ENCODE results near the gene ASPRV1.

Gene ASPRV1

DNA sequence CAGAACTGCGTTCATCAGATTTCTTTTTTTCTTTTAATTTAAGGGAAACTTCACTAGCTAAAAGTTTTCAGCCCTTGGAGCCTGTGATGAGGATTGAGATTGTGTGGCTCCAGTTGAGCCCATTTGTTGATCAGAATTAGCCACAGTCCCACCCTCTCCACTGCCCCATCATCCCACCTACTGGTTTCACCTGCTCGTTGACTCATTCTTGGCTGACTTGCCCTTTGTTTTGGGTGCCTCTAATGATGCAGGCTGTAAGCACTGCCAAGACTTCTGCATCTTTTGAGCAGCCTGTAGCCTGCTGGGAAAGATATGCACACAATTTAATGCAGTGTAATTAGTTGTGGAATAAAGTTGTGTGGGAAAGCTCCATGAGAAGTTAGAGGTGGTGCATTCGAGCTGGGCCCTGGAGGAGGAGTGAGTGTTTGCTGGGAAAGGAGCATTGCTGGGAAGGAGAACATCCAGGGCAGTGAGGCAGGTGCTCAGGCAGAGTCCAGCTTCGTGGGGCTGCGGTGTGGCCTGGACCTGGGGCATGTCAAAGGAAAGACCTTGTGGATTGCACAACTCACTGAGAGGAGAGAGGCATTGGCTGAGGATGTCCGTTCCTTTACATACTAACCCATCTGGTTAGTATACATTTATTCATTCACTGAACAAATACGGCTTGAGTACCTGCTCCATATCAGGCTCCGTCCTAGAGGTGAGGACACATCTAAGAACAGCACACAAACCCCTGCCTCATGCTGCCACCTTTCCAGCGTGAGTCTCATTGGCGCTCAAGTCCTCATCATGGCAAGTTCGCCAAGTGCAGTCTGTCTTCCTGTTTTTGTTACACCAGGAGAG is 18.2 kb downstream of the ASPRV1 start:
- H3K4me3 ChIP-seq (ENCODE audit: low read length), result no peak overlapping the region
- TF ChIP-seq, protein P1, sequence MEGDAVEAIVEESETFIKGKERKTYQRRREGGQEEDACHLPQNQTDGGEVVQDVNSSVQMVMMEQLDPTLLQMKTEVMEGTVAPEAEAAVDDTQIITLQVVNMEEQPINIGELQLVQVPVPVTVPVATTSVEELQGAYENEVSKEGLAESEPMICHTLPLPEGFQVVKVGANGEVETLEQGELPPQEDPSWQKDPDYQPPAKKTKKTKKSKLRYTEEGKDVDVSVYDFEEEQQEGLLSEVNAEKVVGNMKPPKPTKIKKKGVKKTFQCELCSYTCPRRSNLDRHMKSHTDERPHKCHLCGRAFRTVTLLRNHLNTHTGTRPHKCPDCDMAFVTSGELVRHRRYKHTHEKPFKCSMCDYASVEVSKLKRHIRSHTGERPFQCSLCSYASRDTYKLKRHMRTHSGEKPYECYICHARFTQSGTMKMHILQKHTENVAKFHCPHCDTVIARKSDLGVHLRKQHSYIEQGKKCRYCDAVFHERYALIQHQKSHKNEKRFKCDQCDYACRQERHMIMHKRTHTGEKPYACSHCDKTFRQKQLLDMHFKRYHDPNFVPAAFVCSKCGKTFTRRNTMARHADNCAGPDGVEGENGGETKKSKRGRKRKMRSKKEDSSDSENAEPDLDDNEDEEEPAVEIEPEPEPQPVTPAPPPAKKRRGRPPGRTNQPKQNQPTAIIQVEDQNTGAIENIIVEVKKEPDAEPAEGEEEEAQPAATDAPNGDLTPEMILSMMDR (IDR thresholded peaks at IDR 0.05; ENCODE audit: insufficient read depth, low read depth, low read length, missing control alignments), result peak; percentile 4
- peak; percentile 72 for DNase-seq (ENCODE audit: low read depth)

DNA sequence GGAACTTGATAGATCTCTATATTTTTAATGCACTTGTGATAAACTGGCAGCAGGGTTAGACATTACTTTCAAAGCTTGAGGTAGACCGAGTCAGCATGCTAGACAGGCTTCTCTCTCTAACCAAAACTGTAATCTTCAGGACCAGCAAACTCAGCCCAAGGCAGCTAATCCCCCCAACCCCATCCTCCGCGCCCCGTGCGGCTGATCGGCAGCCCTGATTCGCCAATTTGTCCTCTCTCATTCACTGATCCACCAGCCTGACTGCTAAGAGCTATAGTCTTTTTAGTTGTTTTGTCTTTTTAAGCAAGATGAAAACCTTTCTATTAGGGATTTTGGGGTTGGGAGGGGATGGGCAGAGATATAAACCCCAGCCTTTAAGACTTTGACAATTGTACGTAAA is 20.7 kb downstream of the ASPRV1 start:
- no peak for DNase-seq (ENCODE audit: low read depth)
- TF ChIP-seq, protein P1 (IDR thresholded peaks at IDR 0.05; ENCODE audit: insufficient read depth, low read depth, low read length, missing control alignments), result no peak
- H3K4me3 ChIP-seq (ENCODE audit: low read length), result no peak overlapping the region

DNA sequence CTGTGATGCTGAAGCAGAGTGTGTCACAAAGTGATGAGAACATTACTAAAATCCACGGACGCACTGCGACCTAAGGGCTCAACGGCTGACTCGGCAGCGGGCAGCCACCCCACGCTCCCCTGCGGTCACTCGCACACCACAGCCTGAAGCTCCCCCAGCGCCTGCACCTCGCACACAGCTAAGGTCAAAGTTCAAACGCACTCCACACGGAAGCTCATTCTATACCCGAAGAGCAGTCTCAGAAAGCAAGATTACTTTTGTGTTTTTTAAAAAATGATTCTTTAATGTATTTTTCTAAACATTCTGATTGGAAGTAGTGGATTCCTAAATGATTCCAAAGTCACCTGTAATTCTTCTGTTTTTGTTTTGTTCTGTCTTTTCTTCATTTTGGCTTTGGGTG is 21.7 kb downstream of the ASPRV1 start:
- no peak overlapping the region for H3K4me3 ChIP-seq (ENCODE audit: low read length)
- DNase-seq (ENCODE audit: low read depth), result no peak
- TF ChIP-seq, protein P1 (IDR thresholded peaks at IDR 0.05; ENCODE audit: insufficient read depth, low read depth, low read length, missing control alignments), result no peak

DNA sequence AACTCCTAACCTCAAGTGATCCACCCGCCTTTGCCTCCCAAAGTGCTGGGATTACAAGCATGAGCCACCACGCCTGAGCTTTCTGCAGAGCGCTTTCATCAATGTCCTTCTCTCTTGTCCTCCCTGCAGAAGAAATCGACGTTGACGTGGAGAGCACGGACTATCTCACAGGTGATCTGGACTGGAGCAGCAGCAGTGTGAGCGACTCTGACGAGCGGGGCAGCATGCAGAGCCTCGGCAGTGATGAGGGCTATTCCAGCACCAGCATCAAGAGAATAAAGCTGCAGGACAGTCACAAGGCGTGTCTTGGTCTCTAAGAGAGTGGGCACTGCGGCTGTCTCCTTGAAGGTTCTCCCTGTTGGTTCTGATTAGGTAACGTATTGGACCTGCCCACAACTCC is 23.5 kb downstream of the ASPRV1 start:
- H3K4me3 ChIP-seq (ENCODE audit: low read length), result no peak overlapping the region
- DNase-seq (ENCODE audit: low read depth), result no peak
- TF ChIP-seq, protein P1 (IDR thresholded peaks at IDR 0.05; ENCODE audit: insufficient read depth, low read depth, low read length, missing control alignments), result no peak

DNA sequence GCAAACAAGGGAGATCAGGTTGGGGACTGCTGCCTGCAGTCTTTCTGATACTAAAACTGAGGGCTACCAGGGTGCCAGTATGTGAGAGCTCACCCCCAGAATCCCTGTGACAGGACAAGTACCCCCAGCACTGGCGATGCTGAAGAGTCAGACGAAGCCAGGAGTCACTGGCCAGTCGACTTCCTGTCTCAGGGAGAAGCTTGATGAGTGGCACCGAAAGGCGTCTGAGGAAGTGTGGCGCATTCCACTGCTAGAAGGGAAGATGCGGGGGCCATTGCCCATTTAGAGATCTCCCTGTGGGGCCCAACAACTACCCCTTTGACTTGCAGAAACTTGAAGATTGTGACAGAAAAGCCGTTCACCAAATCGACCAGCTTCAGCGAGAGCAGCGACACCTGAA is 24.5 kb downstream of the ASPRV1 start:
- TF ChIP-seq, protein P1 (IDR thresholded peaks at IDR 0.05; ENCODE audit: insufficient read depth, low read depth, low read length, missing control alignments), result no peak
- DNase-seq (ENCODE audit: low read depth), result no peak
- H3K4me3 ChIP-seq (ENCODE audit: low read length), result no peak overlapping the region

DNA sequence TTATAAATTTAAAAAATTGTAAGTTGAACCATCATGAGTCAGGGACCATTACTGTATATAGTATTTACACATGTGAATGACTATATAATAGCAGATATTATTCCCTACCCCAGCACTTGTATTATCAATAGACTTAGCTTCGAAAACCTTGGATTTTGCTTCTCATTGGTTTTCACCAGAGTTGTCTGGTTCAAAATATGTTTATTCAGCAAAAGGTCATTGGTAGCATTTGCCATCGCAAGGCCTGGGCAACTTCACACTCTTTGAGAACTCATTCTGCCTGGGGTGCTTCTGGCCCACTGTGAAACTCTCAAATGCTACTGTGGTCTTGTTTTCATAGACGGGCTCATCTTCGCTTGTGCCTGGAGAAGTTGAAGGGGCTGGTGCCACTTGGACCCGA is 26.4 kb downstream of the ASPRV1 start:
- no peak for DNase-seq (ENCODE audit: low read depth)
- TF ChIP-seq, protein P1 (IDR thresholded peaks at IDR 0.05; ENCODE audit: insufficient read depth, low read depth, low read length, missing control alignments), result no peak
- H3K4me3 ChIP-seq (ENCODE audit: low read length), result no peak overlapping the region

DNA sequence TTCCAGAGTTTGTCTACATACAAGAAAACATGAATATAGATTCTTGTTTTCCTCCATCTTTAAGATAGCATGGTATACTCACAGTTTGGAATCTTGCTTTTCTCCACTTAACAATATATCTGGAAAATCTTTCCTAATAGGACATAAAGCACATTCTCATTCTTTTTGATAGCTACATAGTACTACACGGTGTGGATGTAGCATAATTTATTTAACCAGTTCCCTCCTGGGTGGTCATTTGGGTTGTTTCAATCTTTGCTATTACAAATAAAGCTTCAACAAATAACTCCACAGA is 26.9 kb downstream of the ASPRV1 start:
- no peak overlapping the region for H3K4me3 ChIP-seq (ENCODE audit: low read length)
- no peak for DNase-seq (ENCODE audit: low read depth)

More for the DNA sequence above, 26.9 kb downstream of the ASPRV1 start:
- TF ChIP-seq, protein P1 (IDR thresholded peaks at IDR 0.05; ENCODE audit: insufficient read depth, low read depth, low read length, missing control alignments), result no peak

All from epithelial cell of esophagus (primary cell).